GM19099 (cell line): ENCODE results near the gene DNAJC8.
A peak's percentile ranks its signal among the peaks of the same experiment; 100 is the strongest.

Source experiments
- POLR2A ChIP-seq: IDR thresholded peaks from 3 replicates; pipeline ENCODE4 v1.6.1; 2011; ENCODE audit warnings: low read depth; ENCODE audit not compliant: insufficient read length; ENCODE audit errors: extremely low read depth

The DNAJC8 gene

GRCh38 chr1:28173980-28174297 is 58.9 kb downstream of the DNAJC8 start:
- TF ChIP-seq POLR2A, result no peak

DNA sequence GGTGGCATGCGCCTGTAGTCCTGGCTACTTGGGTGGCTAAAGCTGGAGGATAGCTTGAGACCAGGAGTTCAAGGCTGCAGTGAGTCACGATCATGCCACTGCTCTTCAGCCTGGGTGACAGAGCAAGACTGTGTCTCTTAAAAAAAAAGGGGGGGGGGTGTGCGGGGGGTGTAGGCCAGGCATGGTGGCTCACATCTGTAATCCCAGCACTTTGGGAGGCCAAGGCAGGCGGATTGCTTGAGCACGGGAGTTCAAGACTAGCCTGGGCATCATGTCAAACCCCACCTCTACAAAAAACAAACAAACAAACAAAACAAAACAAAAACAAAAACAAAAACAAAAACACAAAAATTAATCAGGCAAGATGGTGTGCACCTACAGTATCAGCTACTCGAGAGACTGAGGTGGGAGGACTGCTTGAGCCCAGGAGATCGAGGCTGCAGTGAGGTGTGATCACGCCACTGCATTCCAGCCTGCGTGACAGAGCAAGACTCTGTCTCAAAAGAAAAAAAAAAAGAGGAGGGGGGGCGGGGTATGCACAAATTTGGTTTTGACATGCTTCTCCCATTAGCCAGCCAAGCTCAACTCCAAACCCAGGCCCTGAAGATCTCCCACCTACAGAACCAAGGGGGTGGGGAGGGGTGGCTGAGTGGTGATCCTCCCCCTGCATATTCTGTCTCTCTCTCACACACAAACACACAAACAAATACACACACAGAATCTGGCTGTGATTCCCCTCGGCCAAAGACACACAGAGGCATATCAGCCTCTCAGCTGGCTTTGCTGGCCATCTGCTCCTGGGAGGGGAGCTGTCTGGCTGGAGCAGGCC is 59.5 kb downstream of the DNAJC8 start:
- TF ChIP-seq POLR2A, result peak; percentile 39

GRCh38 chr1:28172713-28173150 is 60.1 kb downstream of the DNAJC8 start:
- TF ChIP-seq POLR2A, result peak; percentile 40

GRCh38 chr1:28171246-28171645 is 61.6 kb downstream of the DNAJC8 start:
- no peak for TF ChIP-seq POLR2A

- TF ChIP-seq POLR2A, result no peak
Observed at GRCh38 chr1:28170001-28170596, 62.7 kb downstream of the DNAJC8 start.

- TF ChIP-seq POLR2A, result no peak
Observed at GRCh38 chr1:28163496-28164161, 69.2 kb downstream of the DNAJC8 start.

DNA sequence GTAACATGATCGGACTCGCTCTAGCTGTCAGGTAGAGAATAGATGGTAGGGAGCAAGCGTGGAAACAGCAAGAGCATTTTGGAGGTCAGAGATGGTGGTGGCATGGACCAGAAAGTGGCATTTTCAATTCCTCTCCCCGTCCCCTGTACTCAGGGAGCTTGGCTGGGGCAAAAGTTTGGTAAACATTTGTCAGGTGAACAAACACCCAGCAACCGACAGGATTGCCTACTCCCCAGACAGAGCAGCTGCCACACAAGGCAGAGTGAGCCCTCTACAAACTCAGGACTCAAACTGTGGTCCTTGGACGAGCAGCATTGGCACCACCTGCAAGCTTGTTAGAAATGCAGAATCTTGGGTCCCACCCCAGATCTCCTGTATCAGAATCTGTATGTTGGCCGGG is 70.7 kb downstream of the DNAJC8 start:
- no peak for TF ChIP-seq POLR2A

- TF ChIP-seq POLR2A, result no peak
Observed at GRCh38 chr1:28161751-28162150, 71.1 kb downstream of the DNAJC8 start.

- no peak for TF ChIP-seq POLR2A
Observed at GRCh38 chr1:28160782-28161266, 72.0 kb downstream of the DNAJC8 start.

DNA sequence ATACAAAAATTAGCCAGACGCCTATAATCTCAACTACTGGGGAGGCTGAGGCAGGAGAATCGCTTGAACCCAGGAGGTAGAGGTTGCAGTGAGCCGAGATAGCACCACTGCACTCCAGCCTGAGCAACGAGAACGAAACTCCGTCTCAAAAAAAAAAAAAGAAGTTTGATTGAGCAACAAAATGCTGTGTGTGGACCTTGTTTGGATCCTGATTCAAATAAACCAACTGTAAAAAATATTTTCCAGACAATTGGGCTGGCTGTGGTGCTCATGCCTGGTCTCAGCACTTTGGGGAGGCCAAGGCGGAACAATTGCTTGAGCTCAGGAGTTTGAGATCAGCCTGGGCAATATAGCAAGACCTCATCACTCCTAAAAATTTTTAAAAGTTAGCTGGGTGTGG is 73.1 kb downstream of the DNAJC8 start:
- TF ChIP-seq POLR2A, result no peak

DNA sequence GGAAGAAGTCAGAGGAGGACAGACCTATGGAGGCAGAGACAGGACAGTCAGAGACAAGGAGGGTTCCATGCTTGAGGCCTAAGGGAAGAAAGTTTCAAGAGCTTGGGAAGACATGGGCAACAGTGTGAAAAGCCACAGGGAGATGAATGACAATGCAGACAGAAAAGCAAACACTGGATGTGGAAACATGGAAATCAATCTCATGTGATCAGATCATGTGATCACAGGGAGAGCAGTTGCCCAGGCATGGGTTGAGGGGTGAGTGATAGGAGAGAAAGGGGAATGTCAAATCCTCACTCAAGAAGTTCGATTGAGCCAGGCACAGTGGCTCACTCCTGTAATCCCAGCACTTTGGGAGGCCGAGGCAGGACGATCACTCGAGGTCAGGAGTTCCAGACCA is 73.6 kb downstream of the DNAJC8 start:
- no peak for TF ChIP-seq POLR2A

GRCh38 chr1:28157894-28158293 is 74.9 kb downstream of the DNAJC8 start:
- no peak for TF ChIP-seq POLR2A

- no peak for TF ChIP-seq POLR2A
Observed at GRCh38 chr1:28156821-28157220, 76.0 kb downstream of the DNAJC8 start.

- TF ChIP-seq POLR2A, result no peak
Observed at GRCh38 chr1:28155628-28156027, 77.2 kb downstream of the DNAJC8 start.

GRCh38 chr1:28154078-28154594 is 78.7 kb downstream of the DNAJC8 start:
- no peak for TF ChIP-seq POLR2A
